Panc1 (cell line): ENCODE measurements around the gene GRK3.

Experiments used
- CTCF ChIP-seq: fragments of 450-650 bp; IDR thresholded peaks from 2 replicates; pipeline ENCODE4 v1.5.1; 2017; ENCODE audit warnings: mild to moderate bottlenecking
- POLR2AphosphoS5 ChIP-seq: IDR thresholded peaks from 2 replicates; pipeline ENCODE4 v1.6.1; 2012; ENCODE audit warnings: mild to moderate bottlenecking, low read depth, low read length, moderate library complexity
- SIN3A ChIP-seq: IDR thresholded peaks from 2 replicates; pipeline ENCODE4 v1.6.1; 2012; ENCODE audit warnings: low read depth, mild to moderate bottlenecking, low read length, moderate library complexity, borderline replicate concordance; ENCODE audit not compliant: insufficient read depth
- TCF7L2 ChIP-seq: IDR thresholded peaks from 2 replicates; pipeline ENCODE4 v1.6.1; 2011; ENCODE audit warnings: mild to moderate bottlenecking, low read depth, low read length, inconsistent platforms
- TF ChIP-seq, protein P1 (sequence below), 2 experiments: IDR thresholded peaks; 2 replicates each; pipeline ENCODE4 v1.6.1; 2011 to 2012; ENCODE audit warnings: low read depth in 2 of 2, control low read depth in 1 of 2, low read length in 1 of 2, mild to moderate bottlenecking in 1 of 2, moderate library complexity in 1 of 2; ENCODE audit not compliant: insufficient read depth in 1 of 2

- no peak for TF ChIP-seq CTCF
- no peak for TF ChIP-seq TCF7L2
- no peak for TF ChIP-seq POLR2AphosphoS5
- TF ChIP-seq SIN3A, result no peak
- TF ChIP-seq, protein P1, sequence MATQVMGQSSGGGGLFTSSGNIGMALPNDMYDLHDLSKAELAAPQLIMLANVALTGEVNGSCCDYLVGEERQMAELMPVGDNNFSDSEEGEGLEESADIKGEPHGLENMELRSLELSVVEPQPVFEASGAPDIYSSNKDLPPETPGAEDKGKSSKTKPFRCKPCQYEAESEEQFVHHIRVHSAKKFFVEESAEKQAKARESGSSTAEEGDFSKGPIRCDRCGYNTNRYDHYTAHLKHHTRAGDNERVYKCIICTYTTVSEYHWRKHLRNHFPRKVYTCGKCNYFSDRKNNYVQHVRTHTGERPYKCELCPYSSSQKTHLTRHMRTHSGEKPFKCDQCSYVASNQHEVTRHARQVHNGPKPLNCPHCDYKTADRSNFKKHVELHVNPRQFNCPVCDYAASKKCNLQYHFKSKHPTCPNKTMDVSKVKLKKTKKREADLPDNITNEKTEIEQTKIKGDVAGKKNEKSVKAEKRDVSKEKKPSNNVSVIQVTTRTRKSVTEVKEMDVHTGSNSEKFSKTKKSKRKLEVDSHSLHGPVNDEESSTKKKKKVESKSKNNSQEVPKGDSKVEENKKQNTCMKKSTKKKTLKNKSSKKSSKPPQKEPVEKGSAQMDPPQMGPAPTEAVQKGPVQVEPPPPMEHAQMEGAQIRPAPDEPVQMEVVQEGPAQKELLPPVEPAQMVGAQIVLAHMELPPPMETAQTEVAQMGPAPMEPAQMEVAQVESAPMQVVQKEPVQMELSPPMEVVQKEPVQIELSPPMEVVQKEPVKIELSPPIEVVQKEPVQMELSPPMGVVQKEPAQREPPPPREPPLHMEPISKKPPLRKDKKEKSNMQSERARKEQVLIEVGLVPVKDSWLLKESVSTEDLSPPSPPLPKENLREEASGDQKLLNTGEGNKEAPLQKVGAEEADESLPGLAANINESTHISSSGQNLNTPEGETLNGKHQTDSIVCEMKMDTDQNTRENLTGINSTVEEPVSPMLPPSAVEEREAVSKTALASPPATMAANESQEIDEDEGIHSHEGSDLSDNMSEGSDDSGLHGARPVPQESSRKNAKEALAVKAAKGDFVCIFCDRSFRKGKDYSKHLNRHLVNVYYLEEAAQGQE (IDR thresholded peaks at IDR 0.05; ENCODE audit: insufficient read depth in 1 of 2, low read depth in 2 of 2, low read length in 1 of 2), result no peak
These were observed 5.5 kb downstream of the GRK3 start for GRCh38 chr22:25569983-25570382.
